ENCODE measurements around the gene ARL3.
"Not testable (repeated sequence)": the region's sequence is repeated elsewhere in the genome, so short reads cannot be mapped to it uniquely, and the experiment has no call there.

The ARL3 gene

GRCh38 chr10:102713814-102714620 is at the start of gene ARL3:
TSS of gene ARL3 (minus strand) at chr10:102714397. CDS start at chr10:102714275, 122 bp downstream.
- DNase-seq: peak; percentile 99

- no peak for DNase-seq
These were observed 48.9 kb upstream of the ARL3 start for GRCh38 chr10:102763037-102763607.

DNA sequence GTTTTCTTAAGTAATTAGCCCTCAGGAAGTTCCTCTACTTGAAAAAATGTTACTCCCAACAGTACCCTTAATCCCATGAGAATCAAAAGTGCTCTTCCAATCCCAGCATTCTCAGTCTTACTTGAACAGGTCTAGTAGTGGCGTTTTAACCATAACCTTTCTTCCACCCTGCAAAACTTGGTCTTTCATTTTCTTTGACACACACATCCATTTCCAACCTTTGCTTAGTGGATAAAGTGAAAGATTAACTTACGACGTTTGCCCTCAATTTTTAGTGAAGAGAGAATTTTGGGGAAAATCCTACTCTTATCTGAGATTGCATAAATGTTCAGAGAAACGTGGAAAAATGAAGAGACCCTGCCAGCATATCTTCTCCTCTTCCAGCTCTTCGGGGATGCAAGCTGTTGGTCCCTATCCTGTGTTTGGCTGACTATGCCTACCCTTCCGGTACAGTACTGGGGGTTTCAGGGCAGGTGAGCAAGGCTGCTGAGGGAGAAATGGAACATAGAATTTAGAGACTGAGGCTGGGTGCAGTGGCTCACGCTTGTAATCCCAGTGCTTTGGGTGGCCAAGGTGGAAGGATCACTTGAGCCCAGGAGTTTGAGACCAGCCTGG is 48.3 kb upstream of the ARL3 start:
- no peak for DNase-seq

- DNase-seq: no peak
These were observed 47.8 kb upstream of the ARL3 start for GRCh38 chr10:102761981-102762380.

GRCh38 chr10:102759497-102760210 is 45.5 kb upstream of the ARL3 start:
- DNase-seq: no peak

DNA sequence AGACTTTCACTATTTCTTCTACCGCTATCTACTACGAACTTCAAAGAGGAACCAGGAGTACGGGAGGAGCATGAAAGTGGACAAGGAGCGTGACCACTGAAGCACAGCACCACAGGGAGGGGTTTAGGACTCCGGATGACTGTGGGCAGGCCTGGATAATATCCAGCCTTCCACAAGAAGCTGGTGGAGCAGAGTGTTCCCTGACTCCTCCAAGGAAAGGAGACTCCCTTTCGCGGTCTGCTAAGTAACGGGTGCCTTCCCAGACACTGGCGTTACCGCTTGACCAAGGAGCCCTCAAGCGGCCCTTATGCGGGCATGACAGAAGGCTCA is 44.7 kb upstream of the ARL3 start:
- not testable (repeated sequence) for DNase-seq

GRCh38 chr10:102758240-102758932 is 44.2 kb upstream of the ARL3 start:
- no peak for DNase-seq

- no peak for DNase-seq
These were observed 43.1 kb upstream of the ARL3 start for GRCh38 chr10:102757323-102757722.

GRCh38 chr10:102753718-102754117 is 39.5 kb upstream of the ARL3 start:
- no peak for DNase-seq

- DNase-seq: no peak
These were observed 38.9 kb upstream of the ARL3 start for GRCh38 chr10:102752934-102753664.

GRCh38 chr10:102752266-102752930 is 38.2 kb upstream of the ARL3 start:
- DNase-seq: no peak

- DNase-seq: no peak
These were observed 31.0 kb upstream of the ARL3 start for GRCh38 chr10:102745157-102745556.

GRCh38 chr10:102744374-102745051 is 30.3 kb upstream of the ARL3 start:
- no peak for DNase-seq

- DNase-seq: peak; percentile 97
These were observed 29.6 kb upstream of the ARL3 start, which contains the start of gene WBP1L for GRCh38 chr10:102743588-102744373. TSS of gene WBP1L (plus strand) at chr10:102743948. CDS start at chr10:102744054, 106 bp downstream.

- no peak for DNase-seq
These were observed 28.9 kb upstream of the ARL3 start for GRCh38 chr10:102743078-102743587.

GRCh38 chr10:102742313-102742712 is 28.1 kb upstream of the ARL3 start:
- DNase-seq: not testable (repeated sequence)

GRCh38 chr10:102741726-102742237 is 27.6 kb upstream of the ARL3 start:
- DNase-seq: no peak

GRCh38 chr10:102740229-102740628 is 26.0 kb upstream of the ARL3 start:
- DNase-seq: no peak

DNA sequence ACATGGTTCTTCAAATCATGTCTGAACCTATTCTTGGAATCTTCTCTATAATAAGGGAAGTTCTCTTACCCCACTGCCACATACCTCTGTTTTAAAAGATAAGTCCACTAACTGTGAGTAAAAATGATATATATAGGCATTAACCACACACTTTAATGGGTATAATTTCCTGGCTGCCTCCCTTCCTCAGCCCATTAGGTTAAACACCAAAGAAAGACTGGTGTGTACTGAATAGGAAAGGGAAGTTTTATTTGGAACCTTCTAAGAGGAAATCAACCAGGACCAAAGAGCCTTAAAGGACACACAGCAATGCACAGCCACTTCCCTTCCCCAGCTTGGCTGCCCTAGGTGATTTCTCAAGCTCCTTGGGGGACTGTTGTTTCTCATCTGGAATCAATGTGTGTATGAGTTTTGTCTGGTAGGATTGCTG is 24.5 kb upstream of the ARL3 start:
- no peak for DNase-seq
